Spleen (tissue), 7 donors: ENCODE data around the gene SPATA6L.

ENCODE experiments used
- POLR2A ChIP-seq, 3 donors: fragments of 450-650 bp; IDR thresholded peaks; one replicate each; pipeline ENCODE4 v1.5.1; 2017; ENCODE audit warnings: antibody characterized with exemption in 3 of 3, mild to moderate bottlenecking in 1 of 3
- POLR2AphosphoS5 ChIP-seq, 3 donors: sonication (generic); formaldehyde crosslinking; IDR thresholded peaks; one replicate each; pipeline ENCODE4 v1.5.1; 2017; ENCODE audit warnings: antibody characterized with exemption in 3 of 3
- TF ChIP-seq, protein P1 (sequence below), 11 experiments: fragments of 200-600 bp in 7 of 11; fragments of 450-650 bp in 4 of 11; sonication (generic) in 4 of 11; IDR thresholded peaks in 8 of 11; conservative IDR thresholded peaks in 3 of 11; 1 replicate in 7 of 11; 2 replicates in 4 of 11; pipeline versions ENCODE4 v1.4.0 to v1.8.0; 2016 to 2021; ENCODE audit warnings: antibody characterized with exemption in 11 of 11, inconsistent platforms in 4 of 11, mild to moderate bottlenecking in 1 of 11
- donor health status: DM: no; HTN: no; CAD: no; lungs with moderate emphysema.
- donor health status: DM: no; HTN: no; CAD: no.
- donor health status: DM: no; HTN: no; CAD: no.

DNA sequence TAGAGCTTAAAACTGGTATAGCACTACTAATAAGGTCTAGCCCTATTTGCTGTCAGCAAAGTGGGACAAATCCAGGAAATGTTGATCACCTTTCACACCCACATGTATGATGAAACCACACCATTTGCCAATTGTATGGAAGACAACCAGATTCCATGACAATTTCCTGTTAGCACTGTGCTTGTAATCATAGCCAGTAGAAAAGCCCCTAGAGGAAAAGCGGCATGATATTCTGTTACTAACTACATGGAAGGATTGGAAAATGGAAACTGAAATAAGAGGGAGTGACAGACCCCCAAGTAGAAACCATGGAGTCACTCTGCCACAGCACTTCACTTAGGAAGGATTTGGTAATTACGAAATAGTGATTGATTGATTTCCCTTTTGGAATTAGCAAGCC, 923 bp downstream of the SPATA6L start:
- TF ChIP-seq, protein P1, sequence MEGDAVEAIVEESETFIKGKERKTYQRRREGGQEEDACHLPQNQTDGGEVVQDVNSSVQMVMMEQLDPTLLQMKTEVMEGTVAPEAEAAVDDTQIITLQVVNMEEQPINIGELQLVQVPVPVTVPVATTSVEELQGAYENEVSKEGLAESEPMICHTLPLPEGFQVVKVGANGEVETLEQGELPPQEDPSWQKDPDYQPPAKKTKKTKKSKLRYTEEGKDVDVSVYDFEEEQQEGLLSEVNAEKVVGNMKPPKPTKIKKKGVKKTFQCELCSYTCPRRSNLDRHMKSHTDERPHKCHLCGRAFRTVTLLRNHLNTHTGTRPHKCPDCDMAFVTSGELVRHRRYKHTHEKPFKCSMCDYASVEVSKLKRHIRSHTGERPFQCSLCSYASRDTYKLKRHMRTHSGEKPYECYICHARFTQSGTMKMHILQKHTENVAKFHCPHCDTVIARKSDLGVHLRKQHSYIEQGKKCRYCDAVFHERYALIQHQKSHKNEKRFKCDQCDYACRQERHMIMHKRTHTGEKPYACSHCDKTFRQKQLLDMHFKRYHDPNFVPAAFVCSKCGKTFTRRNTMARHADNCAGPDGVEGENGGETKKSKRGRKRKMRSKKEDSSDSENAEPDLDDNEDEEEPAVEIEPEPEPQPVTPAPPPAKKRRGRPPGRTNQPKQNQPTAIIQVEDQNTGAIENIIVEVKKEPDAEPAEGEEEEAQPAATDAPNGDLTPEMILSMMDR (IDR thresholded peaks at IDR 0.05 in 8 of 11, conservative IDR thresholded peaks at IDR 0.05 in 3 of 11), result no peak
- TF ChIP-seq POLR2A (IDR thresholded peaks at IDR 0.05) (no peak), POLR2AphosphoS5 (IDR thresholded peaks at IDR 0.05) (no peak)
